Stomach smooth muscle (tissue), 2 donors: ENCODE data around the gene P3H3.

Source experiments
- H3K27ac ChIP-seq: one replicate; pipeline ENCODE4 v1.7.0; 2013; ENCODE audit warnings: mild to moderate bottlenecking, low read length, inconsistent platforms
- H3K27me3 ChIP-seq, 2 donors: one replicate each; pipeline ENCODE4 v1.7.0; 2013; ENCODE audit warnings: low read length in 2 of 2; ENCODE audit not compliant: insufficient read depth in 2 of 2, control insufficient read depth in 1 of 2
- H3K36me3 ChIP-seq, 2 donors: one replicate each; pipeline ENCODE4 v1.7.0; 2013; ENCODE audit warnings: low read length in 2 of 2; ENCODE audit not compliant: control insufficient read depth in 2 of 2, insufficient read depth in 2 of 2
- H3K4me1 ChIP-seq: one replicate; pipeline ENCODE4 v1.7.0; 2013; ENCODE audit warnings: low read length; ENCODE audit not compliant: control insufficient read depth, insufficient read depth
- H3K4me3 ChIP-seq, 2 donors: one replicate each; pipeline ENCODE4 v1.7.0; 2013; ENCODE audit warnings: low read length in 2 of 2
- H3K9ac ChIP-seq, 2 donors: one replicate each; pipeline ENCODE4 v1.7.0; 2013; ENCODE audit warnings: low read length in 2 of 2, mild to moderate bottlenecking in 1 of 2
- H3K9me3 ChIP-seq, 2 donors: one replicate each; pipeline ENCODE4 v1.7.0; 2013; ENCODE audit warnings: low read length in 2 of 2; ENCODE audit not compliant: control insufficient read depth in 2 of 2
- donor health status: healthy.
- donor health status: Pancreatic carcinoma.

The P3H3 gene

DNA sequence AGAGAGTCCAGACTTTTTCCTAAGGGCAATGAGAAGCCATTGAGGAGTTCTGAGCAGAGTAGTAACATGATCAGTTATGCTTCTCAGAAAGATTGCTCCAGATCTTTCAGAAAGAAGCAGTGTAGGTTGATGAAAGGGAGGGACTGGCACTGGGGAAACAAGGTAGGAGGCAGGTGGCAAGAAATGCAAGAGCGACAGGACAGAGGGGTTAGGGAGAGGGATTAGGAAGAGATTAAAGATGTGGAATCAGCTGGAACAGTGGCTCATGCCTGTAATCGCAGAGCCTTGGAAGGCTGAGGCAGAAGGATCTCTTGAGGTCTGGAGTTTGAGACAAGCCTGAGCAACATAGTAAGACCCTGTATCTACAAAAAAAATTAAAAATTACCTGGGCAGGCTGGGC is 19.5 kb downstream of the P3H3 start:
- H3K4me1 ChIP-seq = peaks cover 8% of the 10 kb centered on the region
- H3K9ac ChIP-seq = no peak overlapping the region
- no peaks in the 10 kb centered on the region for H3K9me3 ChIP-seq
- H3K36me3 ChIP-seq = peaks cover 23 to 42% of the 10 kb centered on the region in 2 donors
- H3K4me3 ChIP-seq = no peak overlapping the region
- no peak overlapping the region for H3K27ac ChIP-seq
- H3K27me3 ChIP-seq = no peaks in the 10 kb centered on the region

DNA sequence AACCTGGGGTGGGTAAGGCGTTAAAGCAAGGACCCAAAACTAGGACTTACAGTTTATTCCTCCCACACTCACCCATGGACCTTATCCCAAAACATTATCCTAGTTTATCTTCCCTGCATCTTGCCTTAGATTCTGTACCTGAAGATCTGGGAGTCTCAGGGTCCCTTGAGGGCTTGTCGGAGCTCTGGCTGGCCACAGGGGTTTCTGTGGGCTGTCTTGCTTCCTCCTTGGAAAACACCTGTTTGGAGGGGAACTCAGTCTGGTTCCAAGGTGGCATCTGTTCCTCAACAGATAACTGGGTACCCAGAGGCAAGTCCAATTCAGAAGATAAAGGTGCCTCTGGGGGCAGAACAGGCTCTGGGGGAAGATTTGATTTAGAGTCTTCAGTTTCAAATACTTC is 21.2 kb downstream of the P3H3 start:
- H3K27me3 ChIP-seq = no peaks in the 10 kb centered on the region
- peaks cover 20 to 31% of the 10 kb centered on the region in 2 donors for H3K36me3 ChIP-seq
- no peaks in the 10 kb centered on the region for H3K9me3 ChIP-seq
- no peak overlapping the region for H3K27ac ChIP-seq
- no peak overlapping the region for H3K9ac ChIP-seq
- H3K4me1 ChIP-seq = peaks cover 21% of the 10 kb centered on the region
- H3K4me3 ChIP-seq = no peak overlapping the region

- peaks cover 25% of the 10 kb centered on the region for H3K4me1 ChIP-seq
- no peak overlapping the region for H3K27ac ChIP-seq
- H3K4me3 ChIP-seq = no peak overlapping the region
- H3K9ac ChIP-seq = no peak overlapping the region
- no peaks in the 10 kb centered on the region for H3K27me3 ChIP-seq
- peaks cover 16 to 27% of the 10 kb centered on the region in 2 donors for H3K36me3 ChIP-seq
- no peaks in the 10 kb centered on the region for H3K9me3 ChIP-seq
Measured at GRCh38 chr12:6849976-6850560, 21.9 kb downstream of the P3H3 start.

GRCh38 chr12:6850796-6851152 is 22.6 kb downstream of the P3H3 start:
- Histone ChIP-seq H3K9ac (no peak overlapping the region), H3K36me3 (peaks cover 16 to 26% of the 10 kb centered on the region in 2 donors), H3K4me1 (peaks cover 25% of the 10 kb centered on the region), H3K27ac (no peak overlapping the region), H3K9me3 (no peaks in the 10 kb centered on the region), H3K4me3 (peak overlapping the region in 1 of 2 donors; percentile 99), H3K27me3 (no peaks in the 10 kb centered on the region)

GRCh38 chr12:6851153-6851920 is 23.1 kb downstream of the P3H3 start, which contains the start of gene CDCA3:
Gene CDCA3, minus strand, starts transcription at chr12:6851286. Its CDS starts 334 bp downstream, at chr12:6850952.
- Histone ChIP-seq H3K9me3 (no peaks in the 10 kb centered on the region), H3K4me3 (peak within 1 kb of the TSS; percentile 82 to 99), H3K27ac (peak within 1 kb of the TSS; percentile 96), H3K4me1 (peaks cover 25% of the 10 kb centered on the region), H3K27me3 (no peaks in the 10 kb centered on the region), H3K9ac (peak within 1 kb of the TSS; percentile 66 to 92), H3K36me3 (peaks cover 16 to 28% of the 10 kb centered on the region in 2 donors)

DNA sequence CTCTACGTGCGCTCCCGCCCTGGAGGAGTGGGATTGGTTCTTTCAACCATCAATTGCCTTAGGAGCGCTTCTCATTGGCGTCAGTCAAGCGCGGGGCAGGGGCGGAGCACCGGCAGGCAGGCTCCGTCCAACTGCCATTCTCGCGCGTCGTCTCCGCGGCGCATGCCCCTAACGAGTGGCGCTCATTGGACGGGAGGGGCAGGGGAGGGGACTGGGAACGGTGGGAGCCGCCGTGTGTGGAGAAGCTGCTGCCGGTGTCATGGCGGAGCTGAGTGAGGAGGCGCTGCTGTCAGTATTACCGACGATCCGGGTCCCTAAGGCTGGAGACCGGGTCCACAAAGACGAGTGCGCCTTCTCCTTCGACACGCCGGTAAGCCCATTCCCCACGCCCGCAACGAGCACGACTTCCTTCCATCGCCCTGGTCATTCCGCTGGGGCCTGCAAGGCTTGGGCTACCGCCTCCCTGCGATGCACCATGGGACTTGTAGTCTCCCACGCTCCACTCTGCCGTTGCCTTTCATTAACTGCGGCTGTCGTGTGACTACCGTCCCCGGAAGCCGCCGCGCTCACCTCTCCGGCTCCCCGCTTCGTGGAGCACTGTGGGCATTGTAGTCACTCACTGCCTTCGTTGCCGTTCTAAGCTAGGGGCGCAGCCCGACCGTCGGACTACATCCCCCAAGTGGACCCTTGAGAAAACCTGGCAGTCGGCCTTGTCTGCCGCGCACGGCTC is 23.9 kb downstream of the P3H3 start, which contains the start of gene USP5:
TSS of gene USP5 (plus strand) at position 230 of the 730 bp plus-strand sequence. CDS start at position 260, 30 bp downstream.
- peak within 1 kb of the TSS; percentile 96 for H3K27ac ChIP-seq
- peaks cover 17 to 28% of the 10 kb centered on the region in 2 donors for H3K36me3 ChIP-seq
- peak within 1 kb of the TSS; percentile 66 to 92 for H3K9ac ChIP-seq
- no peaks in the 10 kb centered on the region for H3K9me3 ChIP-seq
- no peaks in the 10 kb centered on the region for H3K27me3 ChIP-seq
- H3K4me1 ChIP-seq = peaks cover 25% of the 10 kb centered on the region
- H3K4me3 ChIP-seq = peak within 1 kb of the TSS; percentile 82 to 99

- Histone ChIP-seq H3K27ac (peak overlapping the region; percentile 96), H3K4me3 (peak overlapping the region; percentile 62 to 99), H3K9ac (peak overlapping the region; percentile 54 to 66)
Measured at GRCh38 chr12:6852651-6853354, 24.6 kb downstream of the P3H3 start.

DNA sequence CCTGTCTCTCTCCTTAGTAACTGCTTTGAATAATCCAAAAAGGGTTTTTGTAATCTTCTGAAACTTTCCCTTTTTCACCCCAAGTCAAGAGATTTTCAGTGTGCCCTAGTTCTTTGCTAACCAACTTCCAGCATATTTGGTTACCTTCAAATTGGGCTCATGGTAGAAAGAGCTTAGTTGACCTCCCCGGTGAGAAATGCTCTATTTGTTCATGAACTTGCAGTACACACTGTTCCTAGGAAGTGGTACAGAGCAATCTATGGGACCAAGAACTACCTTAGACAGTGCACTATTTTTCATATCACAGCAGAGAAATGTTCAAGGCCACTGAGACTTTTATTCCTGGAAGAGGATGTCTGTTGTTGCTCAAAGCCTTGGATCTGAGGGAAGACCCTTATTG is 25.4 kb downstream of the P3H3 start:
- peak overlapping the region; percentile 96 for H3K27ac ChIP-seq
- no peaks in the 10 kb centered on the region for H3K9me3 ChIP-seq
- H3K4me3 ChIP-seq = no peak overlapping the region
- H3K9ac ChIP-seq = peak overlapping the region; percentile 54 to 66
- peaks cover 32 to 33% of the 10 kb centered on the region in 2 donors for H3K36me3 ChIP-seq
- no peaks in the 10 kb centered on the region for H3K27me3 ChIP-seq
- H3K4me1 ChIP-seq = peaks cover 25% of the 10 kb centered on the region

More at GRCh38 chr12:6852651-6853354, 24.6 kb downstream of the P3H3 start:
- Histone ChIP-seq H3K27me3 (no peaks in the 10 kb centered on the region), H3K9me3 (no peaks in the 10 kb centered on the region), H3K4me1 (peaks cover 25% of the 10 kb centered on the region), H3K36me3 (peaks cover 23 to 26% of the 10 kb centered on the region in 2 donors)

DNA sequence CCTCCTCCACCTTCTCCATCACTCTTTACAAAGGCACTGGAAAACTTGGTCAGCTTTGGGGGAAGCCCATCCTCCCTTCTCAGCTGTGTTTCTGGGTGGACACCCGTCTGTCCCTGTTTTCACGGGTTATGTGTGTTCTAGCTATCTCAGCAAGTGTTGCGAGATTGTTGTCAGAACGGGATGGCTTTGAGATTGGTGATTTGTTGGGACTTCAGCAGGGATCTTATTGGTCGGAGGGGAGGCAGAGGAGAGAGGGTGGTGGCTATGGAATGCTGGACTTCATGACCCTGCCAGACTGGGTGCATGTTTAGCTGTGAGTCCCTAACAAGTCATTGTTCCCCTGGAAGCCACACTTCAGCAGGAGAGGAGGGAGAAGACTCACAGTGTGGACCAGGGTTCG is 25.8 kb downstream of the P3H3 start:
- H3K9me3 ChIP-seq = no peaks in the 10 kb centered on the region
- H3K9ac ChIP-seq = peak overlapping the region in 1 of 2 donors; percentile 43
- H3K36me3 ChIP-seq = peaks cover 34 to 36% of the 10 kb centered on the region in 2 donors
- peak overlapping the region; percentile 96 for H3K27ac ChIP-seq
- no peak overlapping the region for H3K4me3 ChIP-seq
- no peaks in the 10 kb centered on the region for H3K27me3 ChIP-seq
- peaks cover 25% of the 10 kb centered on the region for H3K4me1 ChIP-seq

GRCh38 chr12:6855322-6855721 is 27.1 kb downstream of the P3H3 start:
- Histone ChIP-seq H3K9ac (no peak overlapping the region), H3K4me1 (peaks cover 25% of the 10 kb centered on the region), H3K27ac (peak overlapping the region; percentile 24), H3K4me3 (no peak overlapping the region), H3K36me3 (peaks cover 43% of the 10 kb centered on the region in 2 donors), H3K9me3 (no peaks in the 10 kb centered on the region), H3K27me3 (no peaks in the 10 kb centered on the region)
